Body of pancreas (tissue), 4 donors: ENCODE results near the gene LMAN2. TPM values are rescaled to one million over a fixed set of nuclear protein-coding genes. Genes with fewer than 3 reads are reported as not detected.
A peak's percentile ranks its signal among the peaks of the same experiment; 100 is the strongest.

Experiments
- ATAC-seq: fragments of 150-250 bp; one replicate; pipeline ENCODE4 v1.9.1; 2016
- DNase-seq, 4 donors: peaks; one replicate each; pipeline ENCODE4 v3.0.0-alpha.2; 2019
- H3K27ac ChIP-seq, 4 donors: fragments of 200-600 bp; sonication (generic); 1 replicate in 3 of 4; 2 replicates in 1 of 4; pipeline versions ENCODE4 v1.5.1 to v1.6.1; 2016 to 2019; ENCODE audit warnings: mild to moderate bottlenecking in 1 of 4, mixed read lengths in 1 of 4, moderate library complexity in 1 of 4
- H3K27me3 ChIP-seq, 2 donors: fragments of 200-600 bp; sonication (generic); one replicate each; pipeline ENCODE4 v1.6.0; 2016; ENCODE audit warnings: mild to moderate bottlenecking in 1 of 2
- H3K36me3 ChIP-seq, 2 donors: fragments of 200-600 bp; sonication (generic); replicated peaks in 1 of 2; 2 replicates each; pipeline ENCODE4 v1.5.1; 2016; ENCODE audit warnings: low read depth in 2 of 2; ENCODE audit not compliant: insufficient read depth in 1 of 2
- H3K4me1 ChIP-seq: fragments of 200-600 bp; sonication (generic); one replicate; pipeline ENCODE4 v1.6.0; 2016
- H3K4me3 ChIP-seq, 2 donors: fragments of 200-600 bp; sonication (generic); 1 replicate in 1 of 2; 2 replicates in 1 of 2; pipeline ENCODE4 v1.5.1; 2016 to 2019
- H3K9me3 ChIP-seq, 3 donors: fragments of 200-600 bp; sonication (generic); 1 replicate in 2 of 3; 2 replicates in 1 of 3; pipeline ENCODE4 v1.5.1; 2016
- POLR2A ChIP-seq, 3 donors: fragments of 450-650 bp; IDR thresholded peaks; one replicate each; pipeline ENCODE4 v1.6.1; 2016; ENCODE audit warnings: antibody characterized with exemption in 3 of 3, mild to moderate bottlenecking in 2 of 3
- WGBS, 2 donors: methylation state at CpG; one replicate each; pipeline ENCODE4 v1.1.5; 2017; 5-methylcytosine and 5-hydroxymethylcytosine counted together
- intact Hi-C: fragments of 100-400 bp; cut with DNase I; formaldehyde crosslinking; loops from one replicate; pipeline ENCODE4 v1.15.1; 2023
- total RNA-seq, 2 donors: library from RNA; depleted of rRNA; stranded (reverse); fragments of >200 nt; gene quantifications; one replicate each; pipeline ENCODE4 v1.1.0, GENCODE V29; 2016
- TF ChIP-seq, protein P1 (sequence below), 7 experiments: fragments of 450-650 bp in 4 of 7; fragments of 200-600 bp in 3 of 7; sonication (generic) in 3 of 7; IDR thresholded peaks; one replicate each; pipeline ENCODE4 v1.5.1; 2016 to 2019; ENCODE audit warnings: antibody characterized with exemption in 7 of 7

Gene LMAN2
- total RNA-seq, 2 donors from 2014 or later: 218 to 227 TPM

- WGBS, 2 donors: 6 to 9% methylated on average over 8 to 19 of the region's 19 CpGs
Observed at GRCh38 chr5:177350776-177351391, 584 bp downstream of the LMAN2 start.

GRCh38 chr5:177349762-177350161, 1.7 kb downstream of the LMAN2 start:
- DNase-seq (no peak), ATAC-seq (no peak)
- intact Hi-C loops: no loop called here
- Histone ChIP-seq H3K27ac (peak overlapping the region in 1 of 4 donors; percentile 12), H3K4me3 (peak overlapping the region; percentile 3 to 12), H3K9me3 (no peaks in the 10 kb centered on the region), H3K4me1 (peaks cover 52% of the 10 kb centered on the region), H3K27me3 (no peaks in the 10 kb centered on the region), H3K36me3 (no peaks in the 10 kb centered on the region)
- WGBS, 2 donors: 37 to 52% methylated on average over 5 of the region's 5 CpGs
- TF ChIP-seq, protein P1, sequence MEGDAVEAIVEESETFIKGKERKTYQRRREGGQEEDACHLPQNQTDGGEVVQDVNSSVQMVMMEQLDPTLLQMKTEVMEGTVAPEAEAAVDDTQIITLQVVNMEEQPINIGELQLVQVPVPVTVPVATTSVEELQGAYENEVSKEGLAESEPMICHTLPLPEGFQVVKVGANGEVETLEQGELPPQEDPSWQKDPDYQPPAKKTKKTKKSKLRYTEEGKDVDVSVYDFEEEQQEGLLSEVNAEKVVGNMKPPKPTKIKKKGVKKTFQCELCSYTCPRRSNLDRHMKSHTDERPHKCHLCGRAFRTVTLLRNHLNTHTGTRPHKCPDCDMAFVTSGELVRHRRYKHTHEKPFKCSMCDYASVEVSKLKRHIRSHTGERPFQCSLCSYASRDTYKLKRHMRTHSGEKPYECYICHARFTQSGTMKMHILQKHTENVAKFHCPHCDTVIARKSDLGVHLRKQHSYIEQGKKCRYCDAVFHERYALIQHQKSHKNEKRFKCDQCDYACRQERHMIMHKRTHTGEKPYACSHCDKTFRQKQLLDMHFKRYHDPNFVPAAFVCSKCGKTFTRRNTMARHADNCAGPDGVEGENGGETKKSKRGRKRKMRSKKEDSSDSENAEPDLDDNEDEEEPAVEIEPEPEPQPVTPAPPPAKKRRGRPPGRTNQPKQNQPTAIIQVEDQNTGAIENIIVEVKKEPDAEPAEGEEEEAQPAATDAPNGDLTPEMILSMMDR (IDR thresholded peaks at IDR 0.05): no peak
- no peak for TF ChIP-seq POLR2A (IDR thresholded peaks at IDR 0.05)

More at GRCh38 chr5:177350776-177351391, 584 bp downstream of the LMAN2 start:
- no peaks in the 10 kb centered on the region for H3K27me3 ChIP-seq
- H3K36me3 ChIP-seq: no peaks in the 10 kb centered on the region
- TF ChIP-seq POLR2A (IDR thresholded peaks at IDR 0.05): no peak
- peak overlapping the region; percentile 77 to 96 for H3K4me3 ChIP-seq
- intact Hi-C loops: no loop called here
- H3K9me3 ChIP-seq: no peaks in the 10 kb centered on the region
- H3K4me1 ChIP-seq: peaks cover 51% of the 10 kb centered on the region
- H3K27ac ChIP-seq: peak overlapping the region; percentile 83 to 96 (median 88)
- ATAC-seq (no peak), DNase-seq (no peak)

DNA sequence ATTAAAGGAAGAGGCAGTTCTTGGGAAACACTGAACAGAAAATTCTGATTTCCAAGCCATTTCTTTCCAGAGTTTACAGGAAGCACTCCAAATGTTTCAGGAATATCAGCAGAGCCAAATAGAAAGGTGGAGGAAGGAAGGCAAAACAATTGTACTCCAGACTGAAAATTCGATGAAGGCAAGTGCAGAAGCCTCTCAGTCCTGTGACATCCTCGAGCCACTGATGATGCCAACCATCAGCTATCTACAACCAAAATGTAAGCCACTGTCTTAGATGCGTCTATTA, 2.2 kb downstream of the LMAN2 start:
- peaks cover 52% of the 10 kb centered on the region for H3K4me1 ChIP-seq
- 35 to 45% methylated on average over 3 of the region's 3 CpGs for WGBS, 2 donors
- H3K4me3 ChIP-seq: no peak overlapping the region

DNA sequence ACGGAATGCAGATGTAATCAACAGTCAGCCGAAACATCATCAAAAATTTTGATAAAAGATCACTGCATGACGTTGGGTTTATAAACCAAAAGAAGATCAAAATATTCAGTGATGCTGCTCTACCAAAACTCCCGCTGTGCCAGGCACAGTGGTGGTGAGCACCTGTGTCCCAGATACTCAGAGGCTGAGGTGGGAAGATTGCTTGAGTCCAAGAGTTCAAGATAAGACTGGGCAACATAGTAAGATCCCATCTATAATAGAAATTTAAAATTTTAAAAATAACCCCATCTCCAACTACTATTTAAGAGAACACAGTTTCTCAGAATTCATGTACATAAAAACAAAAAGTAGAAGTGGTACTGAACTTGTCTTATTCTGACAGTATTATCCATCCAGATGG, 3.8 kb downstream of the LMAN2 start:
- no peaks in the 10 kb centered on the region for H3K36me3 ChIP-seq
- no peaks in the 10 kb centered on the region for H3K27me3 ChIP-seq
- no peak for DNase-seq
- TF ChIP-seq, protein P1 (IDR thresholded peaks at IDR 0.05): no peak
- no peak for TF ChIP-seq POLR2A (IDR thresholded peaks at IDR 0.05)
- H3K27ac ChIP-seq: no peak overlapping the region
- ATAC-seq: no peak
- H3K9me3 ChIP-seq: no peaks in the 10 kb centered on the region
- H3K4me3 ChIP-seq: no peak overlapping the region
- peaks cover 52% of the 10 kb centered on the region for H3K4me1 ChIP-seq
- intact Hi-C loops: no loop called here
- WGBS, 2 donors: 50 to 64% methylated on average over 4 of the region's 4 CpGs

More for the DNA sequence above, 2.2 kb downstream of the LMAN2 start:
- Histone ChIP-seq H3K9me3 (no peaks in the 10 kb centered on the region), H3K27me3 (no peaks in the 10 kb centered on the region), H3K36me3 (no peaks in the 10 kb centered on the region), H3K27ac (no peak overlapping the region)
- no peak for DNase-seq
- no peak for ATAC-seq
- TF ChIP-seq POLR2A (IDR thresholded peaks at IDR 0.05): no peak
- TF ChIP-seq, protein P1 (IDR thresholded peaks at IDR 0.05): no peak
- intact Hi-C loops: no loop called here

DNA sequence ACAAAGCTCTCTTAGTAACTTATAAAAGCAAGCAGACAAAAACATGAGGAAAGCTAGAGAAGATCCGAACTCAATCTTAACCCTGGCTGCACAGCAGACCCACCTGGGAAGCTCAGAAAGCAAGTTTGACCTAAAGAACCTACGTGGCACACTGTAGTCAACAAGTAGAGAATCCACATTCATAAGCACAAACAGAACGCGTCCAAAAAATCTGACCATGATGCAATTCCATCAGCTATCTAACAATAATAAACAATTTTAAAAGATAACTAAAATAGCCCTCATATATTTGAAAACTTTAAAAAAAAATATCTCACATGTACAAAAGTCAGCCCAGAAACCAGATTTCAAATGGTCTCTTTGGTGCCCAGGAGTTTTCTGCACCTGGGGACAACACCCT, 4.6 kb downstream of the LMAN2 start:
- no peak for ATAC-seq
- Histone ChIP-seq H3K27ac (no peak overlapping the region), H3K27me3 (no peaks in the 10 kb centered on the region), H3K4me3 (no peak overlapping the region), H3K36me3 (no peaks in the 10 kb centered on the region), H3K4me1 (peaks cover 47% of the 10 kb centered on the region), H3K9me3 (no peaks in the 10 kb centered on the region)
- WGBS, 2 donors: 35 to 49% methylated on average over 4 of the region's 4 CpGs
- TF ChIP-seq POLR2A (IDR thresholded peaks at IDR 0.05): no peak
- TF ChIP-seq, protein P1 (IDR thresholded peaks at IDR 0.05): no peak
- DNase-seq: no peak
- intact Hi-C loops: no loop called here
